ENCODE measurements around the gene TMEM266. TPM values are rescaled to one million over a fixed set of nuclear protein-coding genes. Genes with fewer than 3 reads are reported as not detected.

TMEM266 gene
- total RNA-seq, 4 donors from 2014 or later, result 0.27 to 2.7 (median 1.5) TPM

DNA sequence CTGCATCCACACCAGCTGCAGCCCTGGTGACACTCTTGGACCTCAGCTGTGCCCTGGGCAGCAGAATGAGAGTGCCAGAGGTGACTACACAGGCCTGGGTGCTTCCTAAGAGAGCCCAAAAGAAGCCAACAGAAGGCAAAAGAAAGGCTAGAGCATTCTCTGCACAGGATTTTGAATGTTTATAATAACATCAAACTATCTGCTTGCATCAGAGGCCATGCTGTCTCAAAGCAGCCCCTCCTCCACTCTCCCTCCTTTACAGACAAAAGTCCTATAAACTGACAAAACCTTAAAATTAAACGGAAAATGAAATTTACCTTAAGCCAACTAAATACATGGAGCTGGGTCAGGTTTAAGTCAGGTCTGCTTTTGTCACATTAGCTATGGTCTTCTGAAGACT lies 155.8 kb downstream of the TMEM266 start:
- no peak overlapping the region for H3K4me3 ChIP-seq (ENCODE audit: low read depth, poor library complexity, severe bottlenecking)
- no peak for DNase-seq (ENCODE audit: low spot score in 2 of 2)
- intact Hi-C loops (cut with DNase I; ENCODE audit: low total_unique reads), result no loop called here
- 89 to 97% methylated on average over 1 of the region's 1 CpG for WGBS, 2 donors
- TF ChIP-seq POLR2A (IDR thresholded peaks at IDR 0.05), result no peak
- TF ChIP-seq, protein P1, sequence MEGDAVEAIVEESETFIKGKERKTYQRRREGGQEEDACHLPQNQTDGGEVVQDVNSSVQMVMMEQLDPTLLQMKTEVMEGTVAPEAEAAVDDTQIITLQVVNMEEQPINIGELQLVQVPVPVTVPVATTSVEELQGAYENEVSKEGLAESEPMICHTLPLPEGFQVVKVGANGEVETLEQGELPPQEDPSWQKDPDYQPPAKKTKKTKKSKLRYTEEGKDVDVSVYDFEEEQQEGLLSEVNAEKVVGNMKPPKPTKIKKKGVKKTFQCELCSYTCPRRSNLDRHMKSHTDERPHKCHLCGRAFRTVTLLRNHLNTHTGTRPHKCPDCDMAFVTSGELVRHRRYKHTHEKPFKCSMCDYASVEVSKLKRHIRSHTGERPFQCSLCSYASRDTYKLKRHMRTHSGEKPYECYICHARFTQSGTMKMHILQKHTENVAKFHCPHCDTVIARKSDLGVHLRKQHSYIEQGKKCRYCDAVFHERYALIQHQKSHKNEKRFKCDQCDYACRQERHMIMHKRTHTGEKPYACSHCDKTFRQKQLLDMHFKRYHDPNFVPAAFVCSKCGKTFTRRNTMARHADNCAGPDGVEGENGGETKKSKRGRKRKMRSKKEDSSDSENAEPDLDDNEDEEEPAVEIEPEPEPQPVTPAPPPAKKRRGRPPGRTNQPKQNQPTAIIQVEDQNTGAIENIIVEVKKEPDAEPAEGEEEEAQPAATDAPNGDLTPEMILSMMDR (IDR thresholded peaks at IDR 0.05), result no peak

DNA sequence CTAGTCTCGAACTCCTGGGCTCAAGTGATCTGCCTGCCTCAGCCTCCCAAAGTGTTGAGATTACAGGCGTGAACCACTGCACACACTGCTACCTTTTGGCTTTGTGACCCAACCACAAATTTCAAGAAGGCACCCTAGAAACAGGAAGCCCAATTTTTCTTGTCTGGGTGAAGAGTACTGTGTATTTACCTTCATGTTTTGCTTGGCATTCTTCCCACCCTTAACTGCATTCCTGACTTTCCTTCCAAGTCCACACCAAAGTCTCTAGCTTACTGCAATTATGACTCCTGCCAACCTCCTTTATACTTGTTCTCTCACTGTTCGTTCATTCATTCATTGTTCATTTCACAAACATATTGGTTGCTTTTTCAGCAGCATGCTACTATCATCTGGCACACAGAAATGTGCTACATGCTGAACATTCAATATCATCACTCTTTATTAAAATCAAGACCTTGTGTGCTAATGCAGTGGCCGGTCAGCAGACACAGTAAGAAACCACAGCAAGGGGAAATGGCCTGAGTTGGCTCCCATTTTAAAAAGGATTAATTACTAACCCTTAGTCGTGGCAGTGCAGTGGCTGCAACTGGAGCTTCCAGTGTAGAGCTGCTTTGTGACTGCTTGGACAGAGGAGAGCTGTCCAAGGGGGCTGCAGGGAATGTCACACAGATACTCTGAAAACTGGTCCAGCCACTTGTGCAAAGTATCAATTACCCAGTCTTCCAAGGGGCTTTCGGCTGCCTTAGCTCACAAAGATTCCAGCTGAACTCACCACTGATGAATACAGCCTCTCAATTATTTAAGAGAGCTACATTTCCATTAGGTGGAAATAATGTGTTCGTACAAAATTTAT lies 157.5 kb downstream of the TMEM266 start:
- TF ChIP-seq, protein P1 (IDR thresholded peaks at IDR 0.05), result no peak
- TF ChIP-seq POLR2A (IDR thresholded peaks at IDR 0.05), result no peak
- DNase-seq (ENCODE audit: low spot score in 2 of 2), result no peak
- H3K4me3 ChIP-seq (ENCODE audit: low read depth, poor library complexity, severe bottlenecking), result no peak overlapping the region
- 70 to 76% methylated on average over 7 of the region's 7 CpGs for WGBS, 2 donors
- intact Hi-C loops (cut with DNase I; ENCODE audit: low total_unique reads), result no loop called here

DNA sequence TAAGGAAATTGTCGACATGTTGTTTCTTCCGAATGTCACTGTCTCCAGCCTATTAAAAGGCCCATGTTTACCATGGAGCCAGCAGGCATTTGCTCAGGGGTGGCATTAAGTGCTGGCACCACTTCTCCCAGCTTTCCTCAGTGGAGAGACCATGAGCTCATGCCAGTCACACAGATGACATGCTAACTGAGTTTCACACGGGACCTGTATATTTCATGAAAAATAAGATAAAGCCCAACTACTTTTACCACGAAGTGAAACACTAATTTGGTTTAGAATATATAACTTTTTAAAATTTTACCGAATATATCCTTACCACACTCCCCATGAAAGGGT lies 158.1 kb downstream of the TMEM266 start:
- 91% methylated on average over 5 of the region's 5 CpGs for WGBS, 2 donors

DNA sequence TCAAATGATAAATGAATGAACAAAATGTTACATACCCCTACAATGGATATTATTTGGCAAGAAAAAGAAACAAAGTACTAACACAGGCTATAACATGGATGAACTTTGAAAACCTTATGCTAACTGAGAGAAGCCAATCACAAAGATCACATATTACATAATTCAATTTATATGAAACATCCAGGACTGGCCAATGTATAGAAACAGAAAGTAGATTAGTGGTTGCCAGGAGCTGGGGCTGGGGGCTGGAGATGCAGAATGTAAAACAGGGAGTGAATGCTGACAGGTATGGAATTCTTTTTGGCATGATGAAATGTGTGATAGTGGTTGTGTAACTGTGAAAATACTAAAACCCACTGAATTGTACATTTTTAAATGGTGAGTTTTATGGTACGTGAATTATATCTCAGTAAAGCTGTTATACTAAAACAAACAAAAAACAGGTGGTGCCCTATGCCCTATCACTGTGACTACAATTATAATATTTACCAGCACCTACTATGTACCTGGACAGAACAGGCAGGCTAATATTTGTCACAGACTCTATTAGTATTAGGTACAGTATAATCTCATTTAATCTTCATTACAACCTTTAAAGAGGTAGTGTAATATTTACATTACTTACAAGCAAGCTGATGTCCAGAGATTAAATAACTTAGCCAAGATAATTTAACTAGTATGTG lies 161.4 kb downstream of the TMEM266 start:
- TF ChIP-seq, protein P1 (IDR thresholded peaks at IDR 0.05), result no peak
- TF ChIP-seq POLR2A (IDR thresholded peaks at IDR 0.05), result no peak
- 94 to 100% methylated on average over 1 of the region's 1 CpG for whole genome bisulfite sequencing, 2 donors
- intact Hi-C loops (cut with DNase I; ENCODE audit: low total_unique reads), result no loop called here
- no peak for DNase-seq (ENCODE audit: low spot score in 2 of 2)
- no peak overlapping the region for H3K4me3 ChIP-seq (ENCODE audit: low read depth, poor library complexity, severe bottlenecking)

More for the DNA sequence above, 158.1 kb downstream of the TMEM266 start:
- intact Hi-C loops (cut with DNase I; ENCODE audit: low total_unique reads), result no loop called here
- no peak for DNase-seq (ENCODE audit: low spot score in 2 of 2)
- TF ChIP-seq, protein P1 (IDR thresholded peaks at IDR 0.05), result no peak
- H3K4me3 ChIP-seq (ENCODE audit: low read depth, poor library complexity, severe bottlenecking), result no peak overlapping the region

DNA sequence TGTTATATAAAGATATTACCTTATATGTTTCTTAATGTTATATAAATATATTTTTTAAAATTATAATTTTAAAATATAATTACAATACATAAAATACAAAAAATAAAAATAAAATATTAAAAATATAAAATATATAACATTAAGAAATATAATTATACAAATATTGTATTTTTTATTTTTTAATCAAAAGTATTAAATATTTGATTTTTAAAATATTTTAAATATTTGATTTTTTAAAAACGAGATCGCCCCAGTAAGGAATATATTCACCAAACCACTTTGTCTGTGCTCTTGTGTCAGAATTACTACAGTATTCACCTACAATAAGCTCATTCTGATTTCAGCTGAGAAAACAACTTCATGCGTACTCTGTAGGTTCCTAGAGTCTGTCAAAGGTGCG lies 162.4 kb downstream of the TMEM266 start:
- 96 to 97% methylated on average over 4 of the region's 4 CpGs for WGBS, 2 donors
- TF ChIP-seq POLR2A (IDR thresholded peaks at IDR 0.05), result no peak
- TF ChIP-seq, protein P1 (IDR thresholded peaks at IDR 0.05), result no peak
- no peak for DNase-seq (ENCODE audit: low spot score in 2 of 2)
- intact Hi-C loops (cut with DNase I; ENCODE audit: low total_unique reads), result no loop called here
- no peak overlapping the region for H3K4me3 ChIP-seq (ENCODE audit: low read depth, poor library complexity, severe bottlenecking)

Measured in lower leg skin (tissue), 4 donors.